ENCODE data around the gene TCEAL5.
"Not testable (repeated sequence)": the region's sequence is repeated elsewhere in the genome, so short reads cannot be mapped to it uniquely, and the experiment has no call there.

TCEAL5 gene

GRCh38 chrX:103225918-103226317 is 50.6 kb downstream of the TCEAL5 start:
- DNase-seq, result not testable (repeated sequence)
